ENCODE results near the gene PIK3C2B. TPM values are rescaled to one million over a fixed set of nuclear protein-coding genes. Genes with fewer than 3 reads are reported as not detected.

PIK3C2B gene
- polyA plus RNA-seq, 1 donor from 2014 or later, result 23.7 TPM

DNA sequence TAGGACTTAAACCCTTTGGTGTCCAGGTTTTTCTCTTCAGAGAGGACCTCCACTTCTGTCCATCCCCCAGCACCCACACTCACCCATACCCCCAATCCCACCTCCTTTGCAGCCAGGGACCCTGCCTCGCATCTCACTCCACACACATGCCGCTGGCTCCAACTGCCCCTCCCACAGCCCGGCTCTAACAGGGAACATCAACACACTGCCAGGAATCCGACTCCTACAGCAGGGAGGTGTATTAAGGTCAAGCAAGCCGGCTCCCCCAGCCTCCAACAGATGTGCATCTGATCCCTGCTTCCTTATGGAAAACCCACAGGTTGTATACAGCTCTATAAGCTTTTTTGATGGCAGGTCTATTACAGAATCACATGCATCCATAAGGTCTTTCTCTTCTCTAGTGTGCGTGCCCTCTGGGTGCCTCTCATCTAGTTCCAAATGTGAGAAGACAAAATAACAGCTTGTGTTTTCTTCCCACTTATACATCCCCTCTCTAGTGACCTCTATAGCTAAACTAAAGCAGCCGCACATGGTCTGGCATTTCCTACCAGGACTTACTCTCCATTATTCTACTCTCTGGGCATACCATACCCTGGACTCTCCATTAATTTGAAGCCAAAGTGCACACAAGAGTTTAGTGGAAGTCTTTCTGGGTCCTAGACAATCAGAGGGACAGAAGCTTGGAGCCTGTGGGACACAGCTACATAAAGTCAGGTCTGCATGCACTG lies 16.3 kb downstream of the PIK3C2B start:
- Histone ChIP-seq H3K4me2 (ENCODE audit: low read length) (no peak overlapping the region), H4K20me1 (ENCODE audit: insufficient read depth) (no peaks in the 10 kb centered on the region), H3K36me3 (ENCODE audit: insufficient read depth, low read length) (no peaks in the 10 kb centered on the region), H3K9me3 (ENCODE audit: low read length) (no peaks in the 10 kb centered on the region), H3F3A (ENCODE audit: insufficient read depth, low read length, poor library complexity, severe bottlenecking) (no peaks in the 10 kb centered on the region), H3K9me2 (ENCODE audit: insufficient read depth, low read length) (no peaks in the 10 kb centered on the region), H3K27ac (ENCODE audit: low read length) (no peak overlapping the region), H2AFZ (ENCODE audit: low read depth, low read length) (no peak overlapping the region), H3K79me2 (replicated peaks; ENCODE audit: insufficient read depth, low read length) (peaks cover 44% of the 10 kb centered on the region), H3K4me3 (ENCODE audit: low read length) (no peak overlapping the region), H3K27me3 (ENCODE audit: insufficient read depth, low read depth, low read length) (no peaks in the 10 kb centered on the region), H3K9ac (ENCODE audit: low read length) (no peak overlapping the region)
- TF ChIP-seq MXI1 (conservative IDR thresholded peaks at IDR 0.05; ENCODE audit: poor library complexity, severe bottlenecking) (no peak), EP300 (conservative IDR thresholded peaks at IDR 0.05; ENCODE audit: poor library complexity, severe bottlenecking) (no peak), EZH2 (IDR thresholded peaks at IDR 0.05; ENCODE audit: borderline replicate concordance, insufficient read depth, low read length, poor library complexity, severe bottlenecking) (no peak), SMC3 (conservative IDR thresholded peaks at IDR 0.05; ENCODE audit: poor library complexity) (no peak), RAD21 (conservative IDR thresholded peaks at IDR 0.05) (no peak), POLR2AphosphoS5 (IDR thresholded peaks at IDR 0.05) (no peak), TAF1 (IDR thresholded peaks at IDR 0.05; ENCODE audit: low read depth) (no peak)
- TF ChIP-seq, protein P1, sequence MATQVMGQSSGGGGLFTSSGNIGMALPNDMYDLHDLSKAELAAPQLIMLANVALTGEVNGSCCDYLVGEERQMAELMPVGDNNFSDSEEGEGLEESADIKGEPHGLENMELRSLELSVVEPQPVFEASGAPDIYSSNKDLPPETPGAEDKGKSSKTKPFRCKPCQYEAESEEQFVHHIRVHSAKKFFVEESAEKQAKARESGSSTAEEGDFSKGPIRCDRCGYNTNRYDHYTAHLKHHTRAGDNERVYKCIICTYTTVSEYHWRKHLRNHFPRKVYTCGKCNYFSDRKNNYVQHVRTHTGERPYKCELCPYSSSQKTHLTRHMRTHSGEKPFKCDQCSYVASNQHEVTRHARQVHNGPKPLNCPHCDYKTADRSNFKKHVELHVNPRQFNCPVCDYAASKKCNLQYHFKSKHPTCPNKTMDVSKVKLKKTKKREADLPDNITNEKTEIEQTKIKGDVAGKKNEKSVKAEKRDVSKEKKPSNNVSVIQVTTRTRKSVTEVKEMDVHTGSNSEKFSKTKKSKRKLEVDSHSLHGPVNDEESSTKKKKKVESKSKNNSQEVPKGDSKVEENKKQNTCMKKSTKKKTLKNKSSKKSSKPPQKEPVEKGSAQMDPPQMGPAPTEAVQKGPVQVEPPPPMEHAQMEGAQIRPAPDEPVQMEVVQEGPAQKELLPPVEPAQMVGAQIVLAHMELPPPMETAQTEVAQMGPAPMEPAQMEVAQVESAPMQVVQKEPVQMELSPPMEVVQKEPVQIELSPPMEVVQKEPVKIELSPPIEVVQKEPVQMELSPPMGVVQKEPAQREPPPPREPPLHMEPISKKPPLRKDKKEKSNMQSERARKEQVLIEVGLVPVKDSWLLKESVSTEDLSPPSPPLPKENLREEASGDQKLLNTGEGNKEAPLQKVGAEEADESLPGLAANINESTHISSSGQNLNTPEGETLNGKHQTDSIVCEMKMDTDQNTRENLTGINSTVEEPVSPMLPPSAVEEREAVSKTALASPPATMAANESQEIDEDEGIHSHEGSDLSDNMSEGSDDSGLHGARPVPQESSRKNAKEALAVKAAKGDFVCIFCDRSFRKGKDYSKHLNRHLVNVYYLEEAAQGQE (IDR thresholded peaks at IDR 0.05; ENCODE audit: borderline replicate concordance), result no peak
- TF ChIP-seq, protein P2, sequence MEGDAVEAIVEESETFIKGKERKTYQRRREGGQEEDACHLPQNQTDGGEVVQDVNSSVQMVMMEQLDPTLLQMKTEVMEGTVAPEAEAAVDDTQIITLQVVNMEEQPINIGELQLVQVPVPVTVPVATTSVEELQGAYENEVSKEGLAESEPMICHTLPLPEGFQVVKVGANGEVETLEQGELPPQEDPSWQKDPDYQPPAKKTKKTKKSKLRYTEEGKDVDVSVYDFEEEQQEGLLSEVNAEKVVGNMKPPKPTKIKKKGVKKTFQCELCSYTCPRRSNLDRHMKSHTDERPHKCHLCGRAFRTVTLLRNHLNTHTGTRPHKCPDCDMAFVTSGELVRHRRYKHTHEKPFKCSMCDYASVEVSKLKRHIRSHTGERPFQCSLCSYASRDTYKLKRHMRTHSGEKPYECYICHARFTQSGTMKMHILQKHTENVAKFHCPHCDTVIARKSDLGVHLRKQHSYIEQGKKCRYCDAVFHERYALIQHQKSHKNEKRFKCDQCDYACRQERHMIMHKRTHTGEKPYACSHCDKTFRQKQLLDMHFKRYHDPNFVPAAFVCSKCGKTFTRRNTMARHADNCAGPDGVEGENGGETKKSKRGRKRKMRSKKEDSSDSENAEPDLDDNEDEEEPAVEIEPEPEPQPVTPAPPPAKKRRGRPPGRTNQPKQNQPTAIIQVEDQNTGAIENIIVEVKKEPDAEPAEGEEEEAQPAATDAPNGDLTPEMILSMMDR (IDR thresholded peaks at IDR 0.05; ENCODE audit: poor library complexity, severe bottlenecking), result no peak

DNA sequence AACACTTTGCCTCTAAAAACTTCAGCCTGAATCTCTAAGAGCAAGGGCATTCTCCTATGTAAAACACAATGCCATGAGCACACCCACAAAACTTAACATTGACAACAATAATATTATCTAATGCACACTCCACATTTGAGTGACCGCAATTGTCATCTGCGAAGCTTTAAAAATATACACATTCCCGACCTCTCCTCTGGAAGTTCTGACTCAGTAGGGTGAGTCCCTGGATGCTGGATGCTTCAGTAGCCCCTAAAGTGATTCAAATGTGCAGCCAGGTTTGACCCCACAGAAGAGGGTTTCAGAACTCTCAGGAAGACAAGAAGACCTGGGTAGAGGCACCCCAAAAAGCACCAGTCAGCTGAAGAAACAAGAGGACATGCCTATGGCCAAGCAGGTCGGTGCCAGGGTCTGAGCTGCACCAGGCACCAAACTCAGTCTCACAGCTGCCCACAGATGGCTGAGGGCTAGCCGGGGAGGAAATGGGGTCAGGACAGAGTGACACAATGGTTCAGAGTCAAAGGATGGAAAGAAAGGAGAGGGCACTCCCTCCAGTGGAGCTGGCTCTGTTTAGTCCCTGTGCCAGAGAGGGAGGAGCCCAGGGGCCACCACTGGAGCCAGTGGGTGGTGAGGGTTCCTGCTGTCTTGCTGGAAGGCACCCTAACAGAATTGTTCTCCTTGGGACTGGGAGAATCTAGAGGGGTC lies 17.4 kb downstream of the PIK3C2B start:
- H3K79me2 ChIP-seq (replicated peaks; ENCODE audit: insufficient read depth, low read length), result peaks cover 44% of the 10 kb centered on the region
- no peaks in the 10 kb centered on the region for H3K36me3 ChIP-seq (ENCODE audit: insufficient read depth, low read length)
- no peak overlapping the region for H3K4me2 ChIP-seq (ENCODE audit: low read length)
- H3K9me3 ChIP-seq (ENCODE audit: low read length), result no peaks in the 10 kb centered on the region
- no peak overlapping the region for H3K4me3 ChIP-seq (ENCODE audit: low read length)
- H3K9me2 ChIP-seq (ENCODE audit: insufficient read depth, low read length), result no peaks in the 10 kb centered on the region
- no peaks in the 10 kb centered on the region for H3F3A ChIP-seq (ENCODE audit: insufficient read depth, low read length, poor library complexity, severe bottlenecking)
- H3K9ac ChIP-seq (ENCODE audit: low read length), result no peak overlapping the region
- H2AFZ ChIP-seq (ENCODE audit: low read depth, low read length), result no peak overlapping the region
- no peaks in the 10 kb centered on the region for H3K27me3 ChIP-seq (ENCODE audit: insufficient read depth, low read depth, low read length)
- TF ChIP-seq SMC3 (conservative IDR thresholded peaks at IDR 0.05; ENCODE audit: poor library complexity) (no peak), MXI1 (conservative IDR thresholded peaks at IDR 0.05; ENCODE audit: poor library complexity, severe bottlenecking) (no peak), TAF1 (IDR thresholded peaks at IDR 0.05; ENCODE audit: low read depth) (no peak), POLR2AphosphoS5 (IDR thresholded peaks at IDR 0.05) (no peak), RAD21 (conservative IDR thresholded peaks at IDR 0.05) (no peak), EZH2 (IDR thresholded peaks at IDR 0.05; ENCODE audit: borderline replicate concordance, insufficient read depth, low read length, poor library complexity, severe bottlenecking) (no peak), EP300 (conservative IDR thresholded peaks at IDR 0.05; ENCODE audit: poor library complexity, severe bottlenecking) (no peak)
- TF ChIP-seq, protein P2 (IDR thresholded peaks at IDR 0.05; ENCODE audit: poor library complexity, severe bottlenecking), result no peak
- TF ChIP-seq, protein P1 (IDR thresholded peaks at IDR 0.05; ENCODE audit: borderline replicate concordance), result no peak
- no peaks in the 10 kb centered on the region for H4K20me1 ChIP-seq (ENCODE audit: insufficient read depth)
- no peak overlapping the region for H3K27ac ChIP-seq (ENCODE audit: low read length)

All from neural cell (in vitro differentiated cells).